ENCODE data around the gene PRTFDC1.

DNA sequence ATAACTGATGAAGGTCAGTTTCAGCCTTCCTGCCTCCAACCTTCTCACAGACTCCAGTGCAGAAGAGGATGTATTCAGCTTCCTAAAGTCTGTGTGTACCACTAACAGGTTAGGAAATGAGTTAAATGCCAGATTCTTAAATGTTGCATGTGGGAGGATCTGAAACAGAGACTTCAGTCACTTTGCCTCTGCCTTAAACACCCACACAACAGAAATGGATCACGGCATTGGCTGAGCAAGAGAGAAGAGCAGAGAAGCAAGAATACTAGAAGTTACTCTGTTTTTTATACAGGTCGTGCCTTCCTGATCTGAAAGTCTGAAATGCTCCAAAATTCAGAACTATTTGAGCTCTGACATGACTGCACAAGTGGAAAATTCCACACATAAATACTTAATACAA, 129.8 kb downstream of the PRTFDC1 start:
- TF ChIP-seq, protein P1, sequence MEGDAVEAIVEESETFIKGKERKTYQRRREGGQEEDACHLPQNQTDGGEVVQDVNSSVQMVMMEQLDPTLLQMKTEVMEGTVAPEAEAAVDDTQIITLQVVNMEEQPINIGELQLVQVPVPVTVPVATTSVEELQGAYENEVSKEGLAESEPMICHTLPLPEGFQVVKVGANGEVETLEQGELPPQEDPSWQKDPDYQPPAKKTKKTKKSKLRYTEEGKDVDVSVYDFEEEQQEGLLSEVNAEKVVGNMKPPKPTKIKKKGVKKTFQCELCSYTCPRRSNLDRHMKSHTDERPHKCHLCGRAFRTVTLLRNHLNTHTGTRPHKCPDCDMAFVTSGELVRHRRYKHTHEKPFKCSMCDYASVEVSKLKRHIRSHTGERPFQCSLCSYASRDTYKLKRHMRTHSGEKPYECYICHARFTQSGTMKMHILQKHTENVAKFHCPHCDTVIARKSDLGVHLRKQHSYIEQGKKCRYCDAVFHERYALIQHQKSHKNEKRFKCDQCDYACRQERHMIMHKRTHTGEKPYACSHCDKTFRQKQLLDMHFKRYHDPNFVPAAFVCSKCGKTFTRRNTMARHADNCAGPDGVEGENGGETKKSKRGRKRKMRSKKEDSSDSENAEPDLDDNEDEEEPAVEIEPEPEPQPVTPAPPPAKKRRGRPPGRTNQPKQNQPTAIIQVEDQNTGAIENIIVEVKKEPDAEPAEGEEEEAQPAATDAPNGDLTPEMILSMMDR (IDR thresholded peaks at IDR 0.05), result no peak
- no peak for TF ChIP-seq POLR2AphosphoS5 (IDR thresholded peaks at IDR 0.05; ENCODE audit: insufficient read depth in 1 of 2, low read depth in 1 of 2)
- TF ChIP-seq POLR2A (IDR thresholded peaks at IDR 0.05), result no peak
